NB4 (cell line): ENCODE results near the gene MICAL2.

Experiments used
- DNase-seq: peaks from one replicate; pipeline ENCODE4 v3.0.0; 2010; ENCODE audit warnings: low read depth
- H3K4me3 ChIP-seq: one replicate; pipeline ENCODE4 v1.5.1; 2011; ENCODE audit warnings: mild to moderate bottlenecking, low read depth, low read length, moderate library complexity
- CTCF ChIP-seq: IDR thresholded peaks from one replicate; pipeline ENCODE4 v1.5.1; 2012; ENCODE audit warnings: low read depth, low read length
- MAX ChIP-seq: IDR thresholded peaks from 2 replicates; pipeline ENCODE4 v1.6.1; 2011; ENCODE audit warnings: low read depth, low read length
- MYC ChIP-seq: IDR thresholded peaks from 2 replicates; pipeline ENCODE4 v1.6.1; 2011; ENCODE audit warnings: low read depth, low read length
- POLR2A ChIP-seq: IDR thresholded peaks from 2 replicates; pipeline ENCODE4 v1.6.1; 2011; ENCODE audit warnings: mild to moderate bottlenecking; ENCODE audit not compliant: insufficient read length; ENCODE audit errors: extremely low read depth

MICAL2 gene

GRCh38 chr11:12117200-12117599 is 6.8 kb downstream of the MICAL2 start:
- DNase-seq: no peak
- TF ChIP-seq CTCF (no peak), MAX (no peak), POLR2A (no peak), MYC (no peak)
- H3K4me3 ChIP-seq: no peak overlapping the region

GRCh38 chr11:12117611-12118010 is 7.2 kb downstream of the MICAL2 start:
- TF ChIP-seq POLR2A (no peak), MAX (no peak), CTCF (no peak), MYC (no peak)
- no peak overlapping the region for H3K4me3 ChIP-seq
- no peak for DNase-seq

GRCh38 chr11:12118949-12119348 is 8.6 kb downstream of the MICAL2 start:
- TF ChIP-seq MAX: no peak
- no peak for TF ChIP-seq POLR2A
- TF ChIP-seq MYC: no peak
- peak; percentile 66 for DNase-seq
- no peak overlapping the region for H3K4me3 ChIP-seq

- TF ChIP-seq POLR2A: no peak
- no peak for TF ChIP-seq CTCF
- TF ChIP-seq MAX: no peak
- TF ChIP-seq MYC: no peak
- no peak for DNase-seq
- H3K4me3 ChIP-seq: no peak overlapping the region
Observed at GRCh38 chr11:12119502-12119901, 9.1 kb downstream of the MICAL2 start.

GRCh38 chr11:12120031-12121008 is 9.9 kb downstream of the MICAL2 start:
- no peak for DNase-seq
- no peak overlapping the region for H3K4me3 ChIP-seq
- TF ChIP-seq POLR2A (no peak), MAX (no peak), MYC (no peak), CTCF (no peak)

- no peak overlapping the region for H3K4me3 ChIP-seq
- DNase-seq: no peak
- TF ChIP-seq POLR2A (no peak), MAX (no peak), CTCF (no peak), MYC (no peak)
Observed at GRCh38 chr11:12121011-12121410, 10.6 kb downstream of the MICAL2 start.
